K562 (cell line): ENCODE data around the gene PHOX2A.

Source experiments
- POLR2AphosphoS2 ChIP-seq: IDR thresholded peaks from 2 replicates; pipeline ENCODE4 v1.6.1; 2012; ENCODE audit warnings: low read length, improper control_type of control experiment
- SETDB1 ChIP-seq: IDR thresholded peaks from one replicate; pipeline ENCODE4 v1.6.1; 2012; ENCODE audit warnings: low read length, control low read depth, inconsistent platforms
- ZNF224 ChIP-seq: sonication (generic); formaldehyde crosslinking; IDR thresholded peaks from 2 replicates; pipeline ENCODE4 v1.8.0; 2022; ENCODE audit warnings: mild to moderate bottlenecking, missing genetic modification reagents
- ZNF274 ChIP-seq: IDR thresholded peaks from 2 replicates; pipeline ENCODE4 v1.6.1; 2011; ENCODE audit warnings: low read depth, mild to moderate bottlenecking, low read length, moderate library complexity, borderline replicate concordance

- TF ChIP-seq ZNF224, result no peak
- TF ChIP-seq POLR2AphosphoS2, result no peak
- TF ChIP-seq SETDB1, result no peak
- no peak for TF ChIP-seq ZNF274
Observed at GRCh38 chr11:72250661-72251464, 6.9 kb upstream of the PHOX2A start.
